Lower leg skin (tissue), 3 donors: Measurements from ENCODE around the gene TMSB10.

Experiments
- CTCF ChIP-seq, 3 donors: fragments of 450-650 bp; IDR thresholded peaks; one replicate each; pipeline ENCODE4 v1.5.1; 2016; ENCODE audit warnings: antibody characterized with exemption in 3 of 3, mild to moderate bottlenecking in 3 of 3, moderate library complexity in 2 of 3
- POLR2A ChIP-seq, 2 donors: fragments of 450-650 bp; IDR thresholded peaks; one replicate each; pipeline ENCODE4 v1.6.1; 2016 to 2017; ENCODE audit warnings: antibody characterized with exemption in 2 of 2, mild to moderate bottlenecking in 1 of 2, moderate library complexity in 1 of 2

GRCh38 chr2:84888401-84889276, 16.8 kb upstream of the TMSB10 start:
- TF ChIP-seq CTCF (IDR thresholded peaks at IDR 0.05): no peak
- no peak for TF ChIP-seq POLR2A (IDR thresholded peaks at IDR 0.05)
